Cardiac fibroblast (primary cell): ENCODE data around the gene KRTAP1-4.
"Not testable (repeated sequence)": the region's sequence is repeated elsewhere in the genome, so short reads cannot be mapped to it uniquely, and the experiment has no call there.

ENCODE experiments used
- DNase-seq, 2 donors: peaks; one replicate each; pipeline versions ENCODE4 v3.0.0 to v3.0.0-alpha.2; 2010; ENCODE audit warnings: low read depth in 2 of 2
- H3K4me3 ChIP-seq, 2 donors: replicated peaks in 1 of 2; 1 replicate in 1 of 2; 2 replicates in 1 of 2; pipeline ENCODE4 v1.5.1; 2011; ENCODE audit warnings: low read depth in 2 of 2, low read length in 2 of 2, mild to moderate bottlenecking in 2 of 2, moderate library complexity in 1 of 2
- CTCF ChIP-seq: IDR thresholded peaks from one replicate; pipeline ENCODE4 v1.5.1; 2011; ENCODE audit warnings: low read depth, mild to moderate bottlenecking, low read length, inconsistent platforms

KRTAP1-4 gene

GRCh38 chr17:41003926-41004325, 26.1 kb downstream of the KRTAP1-4 start:
- no peak for TF ChIP-seq CTCF
- no peak overlapping the region for H3K4me3 ChIP-seq
- DNase-seq: no peak

GRCh38 chr17:41002814-41003213, 27.2 kb downstream of the KRTAP1-4 start:
- peak in 1 of 2 donors; percentile 16 for DNase-seq
- no peak overlapping the region for H3K4me3 ChIP-seq
- TF ChIP-seq CTCF: no peak

- no peak for DNase-seq
- no peak overlapping the region for H3K4me3 ChIP-seq
- TF ChIP-seq CTCF: no peak
These were observed 28.2 kb downstream of the KRTAP1-4 start for GRCh38 chr17:41001795-41002194.

- not testable (repeated sequence) for DNase-seq, H3K4me3 ChIP-seq
These were observed 30.4 kb downstream of the KRTAP1-4 start, which contains the start of gene KRTAP3-2 for GRCh38 chr17:40999563-40999962. KRTAP3-2 (minus strand) TSS chr17:40999906; CDS start chr17:40999853, 53 bp downstream.

- no peak overlapping the region for H3K4me3 ChIP-seq
- no peak for DNase-seq
- no peak for TF ChIP-seq CTCF
These were observed 32.6 kb downstream of the KRTAP1-4 start for GRCh38 chr17:40997361-40997760.

- no peak for TF ChIP-seq CTCF
- DNase-seq: no peak
- H3K4me3 ChIP-seq: no peak overlapping the region
These were observed 33.2 kb downstream of the KRTAP1-4 start for GRCh38 chr17:40996829-40997228.

- no peak for TF ChIP-seq CTCF
- DNase-seq: no peak
- H3K4me3 ChIP-seq: no peak overlapping the region
These were observed 34.9 kb downstream of the KRTAP1-4 start for GRCh38 chr17:40995116-40995515.
